Hepatocyte (in vitro differentiated cells): ENCODE measurements around the gene ACSBG1. TPM values are rescaled to one million over a fixed set of nuclear protein-coding genes. Genes with fewer than 3 reads are reported as not detected.

Experiments
- DNase-seq: peaks from one replicate; pipeline ENCODE4 v3.0.0-alpha.2; 2016; ENCODE audit warnings: low spot score
- H2AFZ ChIP-seq: fragments of 200-600 bp; sonication (generic); 2 replicates; pipeline ENCODE4 v1.6.0; 2016; ENCODE audit warnings: antibody characterized with exemption, mild to moderate bottlenecking
- H3K27ac ChIP-seq: fragments of 200-600 bp; sonication (generic); 2 replicates; pipeline ENCODE4 v1.5.1; 2016; ENCODE audit warnings: mild to moderate bottlenecking
- H3K27me3 ChIP-seq: fragments of 200-600 bp; sonication (generic); 2 replicates; pipeline ENCODE4 v1.6.1; 2016
- H3K36me3 ChIP-seq: fragments of 200-600 bp; sonication (generic); replicated peaks from 2 replicates; pipeline ENCODE4 v1.5.1; 2016; ENCODE audit warnings: low read depth; ENCODE audit not compliant: insufficient read depth
- H3K4me1 ChIP-seq: fragments of 200-600 bp; sonication (generic); 2 replicates; pipeline ENCODE4 v1.5.1; 2016; ENCODE audit warnings: mild to moderate bottlenecking, moderate library complexity; ENCODE audit not compliant: insufficient read depth
- H3K4me2 ChIP-seq: fragments of 200-600 bp; sonication (generic); 2 replicates; pipeline ENCODE4 v1.6.0; 2016
- H3K4me3 ChIP-seq: fragments of 200-600 bp; sonication (generic); 2 replicates; pipeline ENCODE4 v1.5.1; 2016; ENCODE audit warnings: mild to moderate bottlenecking
- H3K79me2 ChIP-seq: fragments of 200-600 bp; sonication (generic); 2 replicates; pipeline ENCODE4 v1.6.0; 2017; ENCODE audit warnings: mild to moderate bottlenecking
- H3K9me2 ChIP-seq: fragments of 200-600 bp; sonication (generic); replicated peaks from 2 replicates; pipeline ENCODE4 v1.6.0; 2017; ENCODE audit warnings: mild to moderate bottlenecking; ENCODE audit not compliant: insufficient read depth
- H3K9me3 ChIP-seq: fragments of 200-600 bp; sonication (generic); 2 replicates; pipeline ENCODE4 v1.5.1; 2016; ENCODE audit warnings: low read depth, mild to moderate bottlenecking
- H4K20me1 ChIP-seq: fragments of 200-600 bp; sonication (generic); 2 replicates; pipeline ENCODE4 v1.6.0; 2016; ENCODE audit warnings: mild to moderate bottlenecking; ENCODE audit not compliant: insufficient read depth, poor library complexity, severe bottlenecking
- EZH2 ChIP-seq: fragments of 200-600 bp; sonication (generic); IDR thresholded peaks from 2 replicates; pipeline ENCODE4 v1.6.1; 2016; ENCODE audit warnings: antibody characterized with exemption, mild to moderate bottlenecking, borderline replicate concordance
- EZH2phosphoT487 ChIP-seq: fragments of 200-600 bp; sonication (generic); IDR thresholded peaks from one replicate; pipeline ENCODE4 v1.6.1; 2018; ENCODE audit warnings: antibody characterized with exemption, mild to moderate bottlenecking, low read depth, moderate library complexity; ENCODE audit not compliant: unreplicated experiment, severe bottlenecking
- WGBS: methylation state at CpG from one replicate; pipeline ENCODE4 v1.1.6; 2016; ENCODE audit warnings: low lambda C conversion rate; ENCODE audit errors: missing lambda C conversion rate; 5-methylcytosine and 5-hydroxymethylcytosine counted together
- polyA plus RNA-seq: library from polyadenylated mRNA; unstranded; fragments of >200 nt; fragmentation: Nextera tagmentation; extraction: Ambion mirVana; gene quantifications from 2 replicates; pipeline ENCODE4 v1.2.1, GENCODE V29; 2016
- total RNA-seq: library from RNA; depleted of rRNA; stranded (reverse); fragments of >200 nt; gene quantifications from 2 replicates; pipeline ENCODE4 v1.2.3, GENCODE V29; 2014
- TF ChIP-seq, protein P1 (sequence below): fragments of 200-600 bp; sonication (generic); IDR thresholded peaks from 2 replicates; pipeline ENCODE4 v1.5.1; 2016; ENCODE audit warnings: antibody characterized with exemption, mild to moderate bottlenecking; ENCODE audit not compliant: poor library complexity

The ACSBG1 gene
- total and polyA plus RNA-seq, 2 experiments from 2014 or later = 0.10 to 0.93 TPM

- Histone ChIP-seq H3K27me3 (no peaks in the 10 kb centered on the region), H3K4me2 (no peak overlapping the region), H3K4me1 (peaks cover 36% of the 10 kb centered on the region), H3K36me3 (no peaks in the 10 kb centered on the region), H4K20me1 (no peaks in the 10 kb centered on the region), H3K9me2 (no peaks in the 10 kb centered on the region), H2AFZ (no peak overlapping the region), H3K4me3 (no peak overlapping the region), H3K79me2 (no peaks in the 10 kb centered on the region), H3K27ac (peak overlapping the region; percentile 18), H3K9me3 (no peaks in the 10 kb centered on the region)
- DNase-seq = no peak
- 70% methylated on average over 12 of the region's 12 CpGs for WGBS
- TF ChIP-seq, protein P1, sequence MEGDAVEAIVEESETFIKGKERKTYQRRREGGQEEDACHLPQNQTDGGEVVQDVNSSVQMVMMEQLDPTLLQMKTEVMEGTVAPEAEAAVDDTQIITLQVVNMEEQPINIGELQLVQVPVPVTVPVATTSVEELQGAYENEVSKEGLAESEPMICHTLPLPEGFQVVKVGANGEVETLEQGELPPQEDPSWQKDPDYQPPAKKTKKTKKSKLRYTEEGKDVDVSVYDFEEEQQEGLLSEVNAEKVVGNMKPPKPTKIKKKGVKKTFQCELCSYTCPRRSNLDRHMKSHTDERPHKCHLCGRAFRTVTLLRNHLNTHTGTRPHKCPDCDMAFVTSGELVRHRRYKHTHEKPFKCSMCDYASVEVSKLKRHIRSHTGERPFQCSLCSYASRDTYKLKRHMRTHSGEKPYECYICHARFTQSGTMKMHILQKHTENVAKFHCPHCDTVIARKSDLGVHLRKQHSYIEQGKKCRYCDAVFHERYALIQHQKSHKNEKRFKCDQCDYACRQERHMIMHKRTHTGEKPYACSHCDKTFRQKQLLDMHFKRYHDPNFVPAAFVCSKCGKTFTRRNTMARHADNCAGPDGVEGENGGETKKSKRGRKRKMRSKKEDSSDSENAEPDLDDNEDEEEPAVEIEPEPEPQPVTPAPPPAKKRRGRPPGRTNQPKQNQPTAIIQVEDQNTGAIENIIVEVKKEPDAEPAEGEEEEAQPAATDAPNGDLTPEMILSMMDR = no peak
- TF ChIP-seq EZH2 (no peak), EZH2phosphoT487 (no peak)
Measured at GRCh38 chr15:78211189-78211921, 23.0 kb downstream of the ACSBG1 start.

GRCh38 chr15:78210349-78210717 lies 24.0 kb downstream of the ACSBG1 start:
- no peaks in the 10 kb centered on the region for H3K9me2 ChIP-seq
- H3K4me2 ChIP-seq = no peak overlapping the region
- peaks cover 36% of the 10 kb centered on the region for H3K4me1 ChIP-seq
- WGBS = 73% methylated on average over 5 of the region's 5 CpGs
- H3K79me2 ChIP-seq = no peaks in the 10 kb centered on the region
- H4K20me1 ChIP-seq = no peaks in the 10 kb centered on the region
- no peaks in the 10 kb centered on the region for H3K27me3 ChIP-seq
- TF ChIP-seq EZH2 (no peak), EZH2phosphoT487 (no peak)
- TF ChIP-seq, protein P1 = no peak
- no peak overlapping the region for H2AFZ ChIP-seq
- no peak overlapping the region for H3K4me3 ChIP-seq
- H3K27ac ChIP-seq = peak overlapping the region; percentile 57
- no peaks in the 10 kb centered on the region for H3K36me3 ChIP-seq
- DNase-seq = no peak
- H3K9me3 ChIP-seq = no peaks in the 10 kb centered on the region

GRCh38 chr15:78209646-78210348 lies 24.6 kb downstream of the ACSBG1 start:
- 64% methylated on average over 9 of the region's 9 CpGs for WGBS
- Histone ChIP-seq H3K27ac (peak overlapping the region; percentile 57), H3K9me3 (no peaks in the 10 kb centered on the region), H3K36me3 (no peaks in the 10 kb centered on the region), H3K4me3 (no peak overlapping the region), H3K4me1 (peaks cover 36% of the 10 kb centered on the region), H3K27me3 (no peaks in the 10 kb centered on the region), H2AFZ (no peak overlapping the region), H3K4me2 (no peak overlapping the region), H4K20me1 (no peaks in the 10 kb centered on the region), H3K79me2 (no peaks in the 10 kb centered on the region), H3K9me2 (no peaks in the 10 kb centered on the region)
- no peak for DNase-seq
- TF ChIP-seq, protein P1 = no peak
- TF ChIP-seq EZH2phosphoT487 = no peak
